HG02852 (cell line): ENCODE data around the gene PPARA.
"Not testable (repeated sequence)": the region's sequence is repeated elsewhere in the genome, so short reads cannot be mapped to it uniquely, and the experiment has no call there.

Experiments used
- ATAC-seq: cut with Tn5 transposase; IDR thresholded peaks from one replicate; pipeline ENCODE4 v1.9.1; 2021; ENCODE audit warnings: mild to moderate bottlenecking, moderate library complexity; ENCODE audit not compliant: unreplicated experiment

The PPARA gene

GRCh38 chr22:46165977-46166376 lies 15.7 kb downstream of the PPARA start:
- ATAC-seq, result no peak

GRCh38 chr22:46169628-46170027 lies 19.3 kb downstream of the PPARA start:
- ATAC-seq, result no peak

- ATAC-seq, result no peak
These were observed 21.6 kb downstream of the PPARA start for GRCh38 chr22:46171940-46172339.

DNA sequence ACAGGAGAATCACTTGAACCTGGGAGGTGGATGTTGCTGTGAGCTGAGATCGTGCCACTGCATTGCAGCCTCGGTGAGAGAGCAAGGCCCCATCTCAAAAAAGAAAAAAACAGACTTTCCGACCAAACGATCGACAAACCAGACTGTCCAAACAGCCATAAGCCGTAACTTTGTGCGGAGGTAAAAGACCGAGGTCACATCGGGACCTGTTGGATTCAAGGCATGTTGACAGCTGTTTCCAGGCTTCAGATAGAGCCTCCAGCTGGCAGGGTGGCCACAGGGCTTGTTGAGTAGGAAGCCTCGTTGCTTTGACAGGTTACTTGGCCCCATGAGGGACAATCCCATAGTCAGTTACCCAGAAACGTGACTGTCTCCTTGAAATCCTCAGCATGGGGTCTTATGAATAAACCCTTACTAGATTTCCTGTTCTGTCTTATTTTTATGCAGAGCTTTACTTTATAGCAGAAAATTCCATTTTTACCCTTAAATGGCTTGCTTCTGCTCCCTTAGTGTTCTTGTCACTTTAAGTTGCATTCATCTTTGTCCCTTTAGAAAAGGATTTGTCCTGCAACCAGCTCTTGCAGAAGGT lies 22.3 kb downstream of the PPARA start:
- ATAC-seq, result no peak

- ATAC-seq, result no peak
These were observed 22.8 kb downstream of the PPARA start for GRCh38 chr22:46173152-46173551.

GRCh38 chr22:46175631-46176030 lies 25.3 kb downstream of the PPARA start:
- ATAC-seq, result no peak

- ATAC-seq, result no peak
These were observed 26.2 kb downstream of the PPARA start for GRCh38 chr22:46176508-46177003.

DNA sequence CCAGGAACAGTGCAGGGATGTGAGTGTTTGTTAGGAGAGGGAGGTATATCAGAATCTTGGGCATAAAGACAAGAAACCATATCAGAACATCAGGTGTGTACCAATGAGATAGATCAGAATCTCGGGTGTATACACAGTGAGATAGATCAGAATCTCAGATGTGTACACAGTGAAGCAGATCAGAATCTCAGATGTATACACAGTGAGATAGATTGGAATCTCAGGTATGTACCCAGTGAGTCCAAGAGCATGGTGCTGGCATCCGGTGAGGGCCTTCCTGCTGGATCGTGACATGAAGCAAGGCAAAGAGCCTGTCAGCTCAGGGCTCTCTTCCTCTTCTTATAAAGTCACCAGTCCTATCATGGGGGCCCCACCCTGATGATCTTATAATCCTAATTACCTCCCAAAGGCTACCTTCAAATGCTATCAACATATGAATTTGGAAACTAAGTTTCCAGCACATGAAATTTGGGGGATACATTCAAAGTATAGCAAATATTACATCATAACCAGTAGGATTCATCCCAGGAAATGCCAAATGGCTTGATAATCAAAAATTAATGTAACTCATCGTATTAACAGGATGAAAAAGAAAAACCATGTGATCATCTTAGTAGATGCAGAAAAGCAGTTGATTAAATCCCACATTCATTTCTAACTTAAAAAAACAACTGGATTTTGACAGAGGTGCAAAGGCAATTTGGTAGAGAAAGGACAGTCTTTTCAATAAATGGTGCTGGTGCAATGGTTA lies 28.6 kb downstream of the PPARA start:
- no peak for ATAC-seq

DNA sequence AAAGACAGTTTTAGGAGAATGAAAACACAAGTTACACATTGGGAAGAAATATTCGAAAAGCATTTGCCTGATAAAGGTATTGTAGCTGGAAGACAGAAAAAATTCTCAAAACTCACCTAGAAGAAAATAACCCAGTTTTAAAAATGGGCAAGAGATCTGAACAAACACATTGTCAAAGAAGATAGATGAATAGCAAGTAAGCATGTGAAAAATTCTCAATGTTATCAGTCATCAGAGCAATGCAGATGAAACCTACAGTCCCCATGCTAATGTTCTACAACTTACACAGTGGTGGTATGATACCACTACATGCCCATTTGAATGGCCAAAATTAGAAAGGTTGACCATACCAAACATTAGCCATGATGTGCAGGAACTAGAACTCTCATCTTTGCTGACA lies 29.4 kb downstream of the PPARA start:
- no peak for ATAC-seq

DNA sequence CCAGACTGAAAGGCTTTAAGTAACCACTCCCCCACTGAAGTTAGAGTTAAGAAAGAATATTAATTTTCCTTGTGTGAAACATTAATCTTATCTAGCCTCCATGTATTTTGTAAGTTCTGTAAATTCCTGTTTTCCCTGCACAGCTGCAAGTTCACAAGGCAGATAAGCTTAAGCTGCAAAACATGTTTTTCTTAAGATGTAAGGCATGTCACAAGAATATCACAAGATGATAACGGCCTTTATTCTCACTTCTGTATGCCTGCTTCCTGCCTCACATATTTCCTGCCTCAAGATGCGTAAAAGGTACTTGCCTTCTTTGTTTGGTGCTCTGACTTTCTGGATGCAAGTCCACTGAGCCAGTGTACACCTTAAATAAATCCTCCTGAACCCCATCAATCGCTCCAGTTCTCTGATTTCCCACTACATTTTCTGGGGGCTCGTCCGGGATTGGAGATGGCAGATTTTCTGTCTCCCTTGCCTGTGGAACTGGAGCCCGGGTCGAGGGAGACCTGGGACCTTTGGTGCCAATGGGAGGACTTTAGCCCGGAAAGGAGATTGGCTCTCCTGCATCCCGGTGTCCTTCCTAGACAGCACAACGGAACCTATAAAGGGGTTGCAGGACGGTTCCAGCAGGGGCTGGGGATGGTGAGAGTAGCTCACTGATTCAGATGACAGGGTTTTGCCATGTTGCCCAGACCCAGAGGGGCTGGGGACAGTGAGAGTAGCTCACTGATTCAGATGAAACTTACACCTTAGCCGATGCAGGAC lies 30.2 kb downstream of the PPARA start:
- no peak for ATAC-seq

GRCh38 chr22:46183733-46184132 lies 33.4 kb downstream of the PPARA start:
- ATAC-seq, result no peak

GRCh38 chr22:46185283-46185682 lies 35.0 kb downstream of the PPARA start:
- ATAC-seq, result no peak

GRCh38 chr22:46187862-46188261 lies 37.5 kb downstream of the PPARA start:
- ATAC-seq, result no peak

DNA sequence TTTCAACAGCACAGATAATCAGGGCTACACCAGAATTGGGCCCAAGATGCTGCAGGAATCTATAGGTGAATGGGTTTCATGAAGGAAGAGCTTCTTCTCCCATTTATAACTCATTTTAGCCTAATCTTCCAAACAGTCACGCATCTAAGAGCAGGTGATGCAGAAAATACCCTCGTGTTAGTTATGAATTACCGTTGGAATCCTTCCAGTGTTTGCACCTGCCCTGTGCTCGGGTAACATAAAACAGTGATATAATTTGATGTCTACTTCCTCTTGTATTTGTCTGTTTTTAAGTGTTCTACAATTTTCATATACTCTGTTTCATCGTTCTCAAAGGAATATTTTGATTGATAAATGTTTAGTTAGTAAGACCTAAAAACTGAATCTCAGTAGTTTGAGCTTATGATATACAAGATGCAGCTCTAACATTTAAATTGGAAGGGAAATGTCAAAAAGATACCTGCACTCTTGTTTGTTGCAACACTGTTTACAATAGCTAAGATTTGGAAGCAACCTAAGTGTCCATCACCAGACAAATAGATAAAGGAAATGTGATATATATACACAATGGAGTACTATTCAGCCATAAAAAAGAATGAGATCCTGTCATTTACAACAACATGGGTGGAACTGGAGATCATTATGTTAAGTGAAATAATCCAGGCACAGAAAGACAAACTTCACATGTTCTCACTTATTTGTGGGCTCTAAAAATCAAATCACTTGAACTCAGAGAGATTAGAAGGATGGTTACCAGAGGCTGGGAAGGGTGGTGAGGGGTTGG lies 42.1 kb downstream of the PPARA start:
- no peak for ATAC-seq

- no peak for ATAC-seq
These were observed 43.6 kb downstream of the PPARA start for GRCh38 chr22:46193898-46194310.

DNA sequence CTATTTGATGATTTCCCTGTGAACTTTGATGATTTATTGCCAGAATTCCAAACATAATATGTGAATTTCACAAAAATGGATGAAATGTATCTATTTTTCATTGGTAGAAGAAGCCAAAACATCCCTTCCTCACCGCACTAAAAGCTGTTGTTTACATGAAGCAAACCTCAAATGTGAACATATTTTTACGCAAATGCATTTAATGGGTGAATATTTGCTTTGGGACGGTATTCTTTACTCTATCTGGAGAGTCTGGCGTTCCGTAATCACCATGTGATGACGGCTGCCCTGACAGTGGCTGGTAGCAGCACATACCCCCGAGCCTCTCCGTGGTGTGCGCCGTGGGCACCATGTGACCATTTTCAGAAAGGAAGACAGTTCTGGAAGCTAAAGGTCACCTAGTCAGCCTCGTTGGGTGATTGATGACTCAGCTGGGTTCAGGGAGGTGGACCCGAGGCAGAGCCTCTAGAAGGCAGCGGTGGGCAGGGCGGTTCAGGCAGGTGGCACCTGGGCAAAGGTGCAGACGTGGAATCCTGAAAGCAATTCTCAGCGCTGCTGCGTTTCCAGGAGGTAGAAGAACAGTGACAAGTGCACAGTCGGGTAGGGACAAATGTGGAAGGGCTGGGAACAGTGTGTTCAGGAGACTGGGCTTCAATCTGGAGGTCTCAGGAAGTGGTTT lies 45.3 kb downstream of the PPARA start:
- no peak for ATAC-seq

DNA sequence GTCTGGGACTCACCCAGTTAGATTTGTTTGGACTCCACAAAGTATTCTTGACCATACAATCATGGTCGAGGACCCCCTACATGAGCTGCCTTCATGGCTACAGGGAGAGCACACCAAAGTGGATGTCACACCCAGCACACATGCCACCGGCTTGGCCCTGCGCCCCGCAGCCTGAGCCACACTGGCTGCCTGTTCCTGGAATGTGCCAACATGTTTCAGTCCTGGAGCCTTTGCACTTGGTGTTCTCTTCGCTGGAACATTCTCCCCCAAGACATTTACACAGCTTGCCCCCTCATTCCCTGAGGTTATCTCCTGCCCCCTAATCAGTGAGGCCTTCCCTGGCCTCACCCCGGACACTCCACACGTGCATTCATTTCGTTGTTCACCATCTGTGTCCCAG lies 46.0 kb downstream of the PPARA start:
- ATAC-seq, result no peak

DNA sequence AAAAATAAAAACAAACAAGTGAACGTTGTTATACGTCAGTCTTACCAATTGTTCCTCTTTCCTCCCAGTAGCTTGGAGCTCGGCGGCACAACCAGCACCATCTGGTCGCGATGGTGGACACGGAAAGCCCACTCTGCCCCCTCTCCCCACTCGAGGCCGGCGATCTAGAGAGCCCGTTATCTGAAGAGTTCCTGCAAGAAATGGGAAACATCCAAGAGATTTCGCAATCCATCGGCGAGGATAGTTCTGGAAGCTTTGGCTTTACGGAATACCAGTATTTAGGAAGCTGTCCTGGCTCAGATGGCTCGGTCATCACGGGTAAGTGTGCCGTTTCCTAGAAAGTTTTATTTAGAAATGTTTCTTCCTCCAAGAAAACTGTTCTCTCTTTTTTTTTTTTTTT lies 47.9 kb downstream of the PPARA start:
- no peak for ATAC-seq

DNA sequence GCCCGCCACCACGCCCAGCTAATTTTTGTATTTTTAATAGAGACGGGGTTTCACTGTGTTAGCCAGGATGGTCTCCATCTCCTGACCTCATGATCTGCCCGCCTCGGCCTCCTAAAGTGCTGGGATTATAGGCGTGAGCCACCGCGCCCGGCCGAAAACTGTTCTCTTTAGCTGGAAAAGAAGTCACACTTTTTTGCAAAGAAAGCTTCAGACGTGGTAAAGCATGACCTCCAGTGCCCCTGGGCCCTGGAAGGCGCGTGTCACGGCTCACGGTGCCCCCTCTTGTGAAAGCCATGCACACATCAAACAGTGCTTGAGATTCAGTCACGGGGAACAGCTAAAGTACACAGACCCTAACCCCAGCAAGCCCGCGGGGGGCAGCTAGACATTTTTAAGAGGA lies 48.5 kb downstream of the PPARA start:
- ATAC-seq, result not testable (repeated sequence)

GRCh38 chr22:46201059-46201757 lies 50.9 kb downstream of the PPARA start:
- no peak for ATAC-seq
